ENCODE results near the gene ZMYND8.
A peak's percentile ranks its signal among the peaks of the same experiment; 100 is the strongest.

The ZMYND8 gene

DNA sequence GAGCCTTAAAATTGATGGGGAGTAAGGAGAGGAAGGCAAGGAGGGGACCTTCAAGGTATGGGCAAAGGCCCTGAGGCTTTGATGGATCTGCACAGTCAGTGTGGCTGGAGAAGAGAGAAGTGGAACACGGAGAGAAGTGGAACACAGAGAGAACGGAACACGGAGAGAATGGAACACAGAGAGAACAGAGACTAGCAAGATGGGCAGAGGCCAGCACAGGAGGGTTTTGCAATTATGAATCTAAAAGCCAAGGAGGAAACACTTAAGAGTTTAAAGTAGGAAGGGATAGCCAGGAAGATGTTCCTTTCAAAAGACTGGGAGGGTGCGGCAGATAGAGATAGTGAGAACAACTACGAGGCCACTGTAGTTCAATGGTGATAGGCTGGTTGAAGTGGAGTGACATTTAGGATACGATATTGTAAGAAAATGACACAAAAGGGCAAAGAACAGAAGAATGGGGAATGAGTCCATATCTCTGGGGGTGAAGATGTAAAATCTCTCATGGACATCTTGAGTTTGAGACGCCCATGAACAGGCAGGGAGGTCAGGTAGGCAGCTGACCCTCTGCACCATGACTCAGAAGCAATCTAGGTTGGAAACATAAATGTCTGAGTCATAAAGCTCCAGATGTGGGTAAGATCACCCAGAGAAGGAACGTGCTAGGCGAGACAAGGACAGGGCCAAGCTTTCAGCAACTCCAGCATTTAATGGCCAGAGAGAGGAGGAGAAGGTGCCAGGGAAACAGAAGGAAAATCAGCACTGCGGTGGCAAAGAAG, 25.4 kb downstream of the ZMYND8 start:
- peak; percentile 49 for DNase-seq

- DNase-seq = no peak
These were observed 26.4 kb downstream of the ZMYND8 start for GRCh38 chr20:47330071-47330470.

DNA sequence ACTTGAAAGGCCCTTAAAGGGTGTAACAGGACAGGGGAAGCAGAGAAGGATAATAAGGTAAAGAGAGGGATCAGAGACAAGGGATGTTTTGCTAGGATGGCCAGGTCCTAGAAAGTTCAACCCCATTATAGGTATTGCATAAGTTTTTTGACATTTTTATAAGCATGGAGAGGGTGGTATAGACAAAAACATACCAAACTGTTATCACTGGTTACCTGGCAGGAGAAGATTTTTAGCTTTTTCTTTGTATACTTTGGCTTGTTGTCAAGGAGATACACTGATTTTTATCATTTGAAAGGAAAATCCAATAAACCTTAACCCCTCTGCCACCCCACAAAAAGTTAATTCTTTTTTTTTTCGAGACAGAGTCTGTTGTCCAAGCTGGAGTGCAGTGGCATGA, 28.4 kb downstream of the ZMYND8 start:
- DNase-seq = no peak

- no peak for DNase-seq
These were observed 28.8 kb downstream of the ZMYND8 start for GRCh38 chr20:47327711-47328110.

- DNase-seq = no peak
These were observed 29.7 kb downstream of the ZMYND8 start for GRCh38 chr20:47326658-47327268.

GRCh38 chr20:47325242-47325641, 31.3 kb downstream of the ZMYND8 start:
- no peak for DNase-seq

DNA sequence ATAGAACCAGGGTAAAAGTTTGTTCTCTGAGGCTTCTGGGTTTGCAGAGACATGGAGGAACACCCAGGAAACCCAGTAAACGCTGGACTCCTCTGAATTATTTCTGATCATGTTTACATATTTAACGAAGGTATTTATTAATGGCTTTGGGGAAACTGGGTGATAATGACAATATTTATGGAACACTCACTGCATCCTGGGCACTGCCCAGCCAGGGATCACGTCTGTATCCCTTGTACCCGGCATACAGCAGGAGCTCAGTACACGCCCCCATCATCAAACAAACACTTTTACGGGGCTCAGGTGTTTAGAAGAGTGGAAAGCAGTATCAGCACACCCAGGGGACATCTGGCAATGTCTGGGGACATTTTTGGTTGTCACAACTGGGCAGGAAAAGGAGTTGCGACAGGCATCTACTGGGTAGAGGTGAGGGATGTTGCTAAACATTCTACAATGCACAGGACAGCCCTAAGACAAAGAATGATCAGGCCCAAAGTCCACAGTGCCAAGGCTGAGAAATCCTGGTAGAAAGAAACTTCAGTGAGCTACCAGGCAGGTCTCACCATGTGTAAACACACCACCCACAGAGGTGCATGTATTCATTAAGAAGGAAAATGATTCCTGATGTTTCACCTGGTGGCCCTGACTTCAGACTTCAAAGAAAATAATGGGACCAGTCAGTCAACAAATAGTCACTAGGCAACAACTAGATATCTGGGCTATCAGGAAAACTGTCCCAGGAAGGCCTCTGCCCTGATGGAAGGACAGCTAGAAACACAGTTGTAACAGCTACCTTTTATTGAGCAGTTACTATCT, 35.3 kb downstream of the ZMYND8 start:
- no peak for DNase-seq

DNA sequence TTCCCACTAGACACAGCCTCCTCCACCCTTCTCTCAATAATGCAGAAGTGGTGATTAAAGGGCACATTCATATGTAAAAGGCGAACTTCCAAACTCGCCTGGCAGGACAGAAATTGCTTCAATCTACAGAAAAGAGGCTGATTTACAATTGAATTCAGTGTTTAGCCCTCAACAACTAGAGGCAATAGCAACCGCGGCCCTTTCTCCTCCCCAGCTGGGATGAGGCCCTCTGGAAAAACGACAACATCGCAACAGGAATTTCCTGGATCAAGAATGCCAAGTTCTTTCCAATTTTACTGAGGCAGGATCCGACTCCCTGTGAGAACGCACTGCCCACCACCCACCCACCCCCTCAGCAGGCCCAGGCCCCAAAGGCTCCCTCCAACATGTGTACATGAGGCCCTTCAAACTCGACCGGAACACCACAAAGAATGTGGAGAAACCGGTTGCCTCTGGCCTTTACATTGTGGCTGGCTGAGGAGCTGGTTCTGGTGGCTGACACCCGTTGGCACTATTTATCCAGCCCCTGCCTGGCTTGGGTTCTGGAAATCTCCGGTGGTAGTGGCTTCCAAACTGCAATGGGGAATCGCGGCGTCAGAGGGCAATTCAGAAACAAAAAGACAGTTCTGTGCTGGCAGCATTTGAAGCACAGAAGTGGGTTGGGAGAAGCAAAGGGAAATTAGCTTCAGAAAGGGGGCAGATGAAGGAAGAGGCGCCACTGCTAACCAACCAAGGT, 36.8 kb downstream of the ZMYND8 start:
- DNase-seq = no peak

- DNase-seq = peak; percentile 58
These were observed 37.6 kb downstream of the ZMYND8 start for GRCh38 chr20:47318586-47319516.

DNA sequence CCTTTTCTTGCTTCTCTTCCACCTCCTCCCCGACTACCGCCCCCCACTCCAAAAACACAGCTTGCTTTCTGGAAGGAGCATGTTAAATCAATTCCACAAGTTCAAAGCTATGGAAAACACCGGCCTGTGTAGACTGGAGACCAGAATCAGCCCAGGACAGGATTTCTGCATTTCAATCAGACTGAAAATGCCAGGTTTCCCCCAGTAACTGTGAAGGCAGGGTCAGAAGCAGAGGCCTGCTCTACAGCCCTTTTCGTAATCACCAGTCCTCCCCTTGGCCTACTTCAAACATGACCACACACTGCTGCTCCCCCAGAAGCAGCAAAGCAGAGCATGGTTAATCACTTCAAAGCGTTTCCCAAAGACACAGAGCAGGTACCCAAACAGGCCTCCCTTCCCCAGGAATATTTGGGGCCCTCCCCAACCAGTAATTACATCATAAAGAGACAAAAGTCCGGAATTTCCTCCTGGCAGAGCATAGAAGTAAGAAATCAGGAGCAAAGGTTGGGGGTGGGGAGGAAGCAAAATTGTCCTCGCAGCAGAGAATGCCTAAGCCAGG, 38.4 kb downstream of the ZMYND8 start:
- no peak for DNase-seq

DNA sequence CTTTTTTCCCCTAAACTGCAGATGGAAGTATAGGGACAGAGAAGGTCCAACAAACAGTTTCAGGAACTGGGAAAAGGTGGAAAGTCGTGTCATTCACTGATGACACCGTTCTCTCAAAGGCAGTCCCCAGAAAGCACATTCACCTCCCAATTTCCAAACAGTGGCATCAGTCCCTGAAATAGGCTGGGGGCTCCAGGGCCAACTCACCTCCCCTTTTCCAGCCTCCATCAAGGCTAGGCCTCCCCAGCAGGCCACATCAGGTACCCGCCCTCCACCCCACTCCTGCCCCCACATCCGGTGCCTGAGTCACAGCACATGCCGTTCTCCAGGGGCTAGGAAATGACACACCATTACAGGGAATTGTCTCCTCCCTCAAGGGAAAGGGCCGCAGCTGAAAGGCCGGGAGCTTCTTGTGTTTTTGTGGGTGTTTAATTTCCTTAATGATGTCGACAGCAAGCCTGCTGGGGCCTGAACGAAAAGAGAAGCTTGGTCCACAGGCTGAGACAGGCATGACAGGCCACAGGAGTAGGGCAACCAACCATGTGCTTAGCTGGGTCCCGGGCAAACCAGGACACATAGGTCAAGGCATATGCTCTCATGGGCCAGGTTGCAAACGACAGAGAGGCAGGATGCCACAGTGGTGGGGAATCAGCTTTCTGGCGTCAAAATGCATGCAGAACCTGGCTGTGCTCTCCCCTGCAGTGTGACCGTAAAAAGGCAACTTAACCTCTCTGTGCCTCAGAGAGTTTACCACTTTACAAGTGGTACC, 39.2 kb downstream of the ZMYND8 start:
- DNase-seq = peak; percentile 79

GRCh38 chr20:47316776-47317126, 39.7 kb downstream of the ZMYND8 start:
- DNase-seq = no peak

DNA sequence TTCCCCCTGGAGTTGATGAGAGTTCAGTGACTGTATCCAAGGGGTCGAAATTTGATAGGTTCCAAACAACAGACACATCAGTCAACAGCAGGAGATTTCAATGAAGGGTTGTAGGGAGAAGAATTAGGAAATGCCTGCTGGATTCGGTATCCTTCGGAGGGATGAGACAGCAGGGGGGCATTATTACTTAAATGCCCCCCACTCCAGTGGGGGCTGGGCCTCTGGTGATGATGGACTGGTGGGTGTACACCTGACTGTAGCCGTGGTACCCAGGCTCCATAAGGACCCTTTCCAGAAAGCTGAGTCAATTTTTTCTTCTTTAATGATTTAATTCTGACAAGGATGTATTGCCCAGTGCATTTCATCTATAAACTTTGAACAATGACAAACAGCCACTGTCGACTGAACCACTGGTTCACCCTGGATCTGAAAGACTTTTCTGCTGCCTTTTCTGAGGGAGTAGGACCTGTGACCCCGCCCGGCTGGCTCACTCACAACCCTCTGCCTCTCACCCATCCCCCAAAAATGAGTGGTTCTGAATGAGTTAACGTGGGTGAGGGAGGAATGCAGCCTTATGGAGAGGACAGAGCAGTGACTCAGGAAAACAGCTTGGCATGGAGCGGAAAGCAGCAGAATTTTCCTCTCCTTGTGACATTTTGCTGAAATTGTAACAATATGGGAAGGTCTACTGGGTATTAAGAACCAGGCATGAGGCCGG, 41.0 kb downstream of the ZMYND8 start:
- DNase-seq = no peak

DNA sequence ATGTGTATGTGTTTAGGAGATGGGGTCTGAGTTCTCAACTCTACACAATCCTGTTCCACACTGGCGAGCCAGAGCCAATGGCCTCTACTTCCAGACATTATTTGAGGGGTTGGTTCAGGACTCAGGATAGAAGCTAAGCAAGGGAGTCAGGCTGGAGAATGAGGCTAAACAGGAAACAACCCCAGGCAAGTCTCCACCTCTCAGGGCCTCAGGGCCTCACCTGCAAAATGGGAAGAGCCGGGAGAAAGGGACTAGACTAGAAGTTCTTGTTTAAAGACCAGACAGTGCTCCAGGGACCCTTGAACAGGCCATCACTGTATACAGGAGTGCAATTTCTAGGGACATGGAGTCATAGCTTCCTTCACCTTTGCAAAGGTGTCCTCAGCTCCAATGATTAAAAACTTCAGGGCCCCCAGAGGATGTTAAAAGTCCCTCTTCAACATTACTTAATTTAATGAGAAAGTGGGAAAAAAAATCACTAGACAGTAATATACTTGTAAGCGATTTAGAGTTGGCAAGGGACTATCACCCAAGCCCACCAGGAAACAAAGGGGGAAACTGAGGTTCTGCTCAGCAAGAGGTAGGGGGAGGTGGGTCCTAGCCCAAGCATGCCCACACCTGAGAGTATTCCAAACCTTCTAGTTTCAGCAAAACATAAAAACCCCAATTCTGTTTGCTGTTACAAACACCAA, 41.7 kb downstream of the ZMYND8 start:
- no peak for DNase-seq

GRCh38 chr20:47311967-47312681, 44.4 kb downstream of the ZMYND8 start:
- no peak for DNase-seq

- no peak for DNase-seq
These were observed 45.3 kb downstream of the ZMYND8 start for GRCh38 chr20:47311211-47311610.

- DNase-seq = no peak
These were observed 45.8 kb downstream of the ZMYND8 start for GRCh38 chr20:47310729-47311128.

GRCh38 chr20:47309806-47310426, 46.6 kb downstream of the ZMYND8 start:
- no peak for DNase-seq

Data from activated CD4-positive, alpha-beta T cell treated with anti-CD3 and anti-CD28 coated beads, Interleukin-10, Interleukin-2, amounts not matched to agents 100 ng/mL and 50 ng/mL, durations not matched to agents 16 hours and 8 hours (primary cell).